Liver (tissue), 9 donors: Measurements from ENCODE around the gene NIT2. TPM values are rescaled to one million over a fixed set of nuclear protein-coding genes. Genes with fewer than 3 reads are reported as not detected.
"Not testable (repeated sequence)": the region's sequence is repeated elsewhere in the genome, so short reads cannot be mapped to it uniquely, and the experiment has no call there.

Experiments
- DNase-seq: peaks from one replicate; pipeline ENCODE4 v3.0.0-alpha.2; 2017; ENCODE audit warnings: low spot score
- H3K27ac ChIP-seq, 2 donors: one replicate each; pipeline ENCODE4 v1.7.0; 2013; ENCODE audit warnings: inconsistent platforms in 2 of 2, low read length in 2 of 2, control low read depth in 1 of 2, low read depth in 1 of 2, mild to moderate bottlenecking in 1 of 2
- H3K27me3 ChIP-seq, 4 donors: one replicate each; pipeline versions ENCODE4 v1.6.1 to v1.7.0; 2013; ENCODE audit warnings: low read length in 3 of 4, inconsistent platforms in 1 of 4, mild to moderate bottlenecking in 1 of 4, moderate library complexity in 1 of 4; ENCODE audit not compliant: control insufficient read depth in 4 of 4, insufficient read depth in 4 of 4
- H3K36me3 ChIP-seq, 4 donors: one replicate each; pipeline versions ENCODE4 v1.6.1 to v1.7.0; 2013; ENCODE audit warnings: low read length in 3 of 4, mild to moderate bottlenecking in 3 of 4, low read depth in 1 of 4, moderate library complexity in 1 of 4; ENCODE audit not compliant: control insufficient read depth in 4 of 4, insufficient read depth in 3 of 4
- H3K4me1 ChIP-seq, 4 donors: one replicate each; pipeline versions ENCODE4 v1.6.1 to v1.7.0; 2013; ENCODE audit warnings: low read length in 3 of 4, mild to moderate bottlenecking in 3 of 4, moderate library complexity in 1 of 4; ENCODE audit not compliant: control insufficient read depth in 4 of 4, insufficient read depth in 4 of 4
- H3K4me3 ChIP-seq, 3 donors: one replicate each; pipeline versions ENCODE4 v1.6.1 to v1.7.0; 2013; ENCODE audit warnings: low read length in 3 of 3, control low read depth in 1 of 3, low read depth in 1 of 3, mild to moderate bottlenecking in 1 of 3
- H3K9ac ChIP-seq, 2 donors: one replicate each; pipeline ENCODE4 v1.7.0; 2013; ENCODE audit warnings: low read length in 2 of 2, mild to moderate bottlenecking in 2 of 2, moderate library complexity in 2 of 2, control low read depth in 1 of 2, low read depth in 1 of 2
- H3K9me3 ChIP-seq, 4 donors: one replicate each; pipeline versions ENCODE4 v1.6.1 to v1.7.0; 2013; ENCODE audit warnings: low read length in 3 of 4; ENCODE audit not compliant: control insufficient read depth in 4 of 4
- ATF3 ChIP-seq: IDR thresholded peaks from 2 replicates; pipeline ENCODE4 v1.6.1; 2016; ENCODE audit warnings: antibody characterized with exemption
- FOXA1 ChIP-seq: IDR thresholded peaks from 2 replicates; pipeline ENCODE4 v1.6.1; 2016; ENCODE audit warnings: antibody characterized with exemption
- FOXA2 ChIP-seq: IDR thresholded peaks from 2 replicates; pipeline ENCODE4 v1.6.1; 2016; ENCODE audit warnings: antibody characterized with exemption
- GABPA ChIP-seq, 2 donors: IDR thresholded peaks in 1 of 2; conservative IDR thresholded peaks in 1 of 2; 2 replicates each; pipeline ENCODE4 v1.6.1; 2016; ENCODE audit warnings: antibody characterized with exemption in 2 of 2, mild to moderate bottlenecking in 1 of 2, moderate library complexity in 1 of 2
- HNF4A ChIP-seq, 2 donors: conservative IDR thresholded peaks; 2 replicates each; pipeline ENCODE4 v1.6.1; 2016; ENCODE audit warnings: antibody characterized with exemption in 2 of 2, mild to moderate bottlenecking in 2 of 2
- HNF4G ChIP-seq: IDR thresholded peaks from 2 replicates; pipeline ENCODE4 v1.6.1; 2016; ENCODE audit warnings: antibody characterized with exemption
- JUND ChIP-seq, 2 donors: IDR thresholded peaks; 2 replicates each; pipeline ENCODE4 v1.6.1; 2016; ENCODE audit warnings: antibody characterized with exemption in 2 of 2
- RAD21 ChIP-seq, 2 donors: IDR thresholded peaks; 2 replicates each; pipeline ENCODE4 v1.6.1; 2016; ENCODE audit warnings: antibody characterized with exemption in 2 of 2, mild to moderate bottlenecking in 2 of 2
- SP1 ChIP-seq: IDR thresholded peaks from 2 replicates; pipeline ENCODE4 v1.6.1; 2018; ENCODE audit warnings: antibody characterized with exemption, mild to moderate bottlenecking
- TAF1 ChIP-seq: conservative IDR thresholded peaks from 2 replicates; pipeline ENCODE4 v1.6.1; 2016; ENCODE audit warnings: antibody characterized with exemption, mild to moderate bottlenecking
- YY1 ChIP-seq: IDR thresholded peaks from 2 replicates; pipeline ENCODE4 v1.6.1; 2016; ENCODE audit warnings: antibody characterized with exemption, mild to moderate bottlenecking
- ZBTB33 ChIP-seq: IDR thresholded peaks from 2 replicates; pipeline ENCODE4 v1.6.1; 2016; ENCODE audit warnings: antibody characterized with exemption
- WGBS: extraction: QIAGEN DNeasy Blood & Tissue Kit; methylation state at CpG from one replicate; pipeline ENCODE4 v1.1.7; 2013; 5-methylcytosine and 5-hydroxymethylcytosine counted together
- polyA plus RNA-seq, 2 donors: library from polyadenylated mRNA; stranded (reverse) in 1 of 2; unstranded in 1 of 2; fragments of 200-250 nt in 1 of 2; fragments of >200 nt in 1 of 2; fragmentation: Nextera tagmentation in 1 of 2; extraction: Ambion mirVana in 1 of 2; gene quantifications; one replicate each; pipeline versions ENCODE4 v1.2.1 to v1.2.3, GENCODE V29; 2013 to 2015
- total RNA-seq, 2 donors: library from RNA; depleted of rRNA; stranded (reverse); fragments of >200 nt; gene quantifications; one replicate each; pipeline ENCODE4 v1.2.3, GENCODE V29; 2014
- TF ChIP-seq, protein P1 (sequence below): fragments of 150-350 bp; IDR thresholded peaks from 2 replicates; pipeline ENCODE4 v1.5.1; 2017; ENCODE audit warnings: improper control_type of control experiment, low read depth, low read length; ENCODE audit not compliant: missing input control
- TF ChIP-seq, protein P2 (sequence below): IDR thresholded peaks from 2 replicates; pipeline ENCODE4 v1.6.1; 2016; ENCODE audit warnings: antibody characterized with exemption, mild to moderate bottlenecking
- donor health status: healthy.
- donor health status: healthy.
- donor health status: healthy.
- donor health status: healthy.
- donor health status: healthy.

The NIT2 gene
- total and polyA plus RNA-seq, 4 donors: 32.4 to 243 (median 55.3) TPM

DNA sequence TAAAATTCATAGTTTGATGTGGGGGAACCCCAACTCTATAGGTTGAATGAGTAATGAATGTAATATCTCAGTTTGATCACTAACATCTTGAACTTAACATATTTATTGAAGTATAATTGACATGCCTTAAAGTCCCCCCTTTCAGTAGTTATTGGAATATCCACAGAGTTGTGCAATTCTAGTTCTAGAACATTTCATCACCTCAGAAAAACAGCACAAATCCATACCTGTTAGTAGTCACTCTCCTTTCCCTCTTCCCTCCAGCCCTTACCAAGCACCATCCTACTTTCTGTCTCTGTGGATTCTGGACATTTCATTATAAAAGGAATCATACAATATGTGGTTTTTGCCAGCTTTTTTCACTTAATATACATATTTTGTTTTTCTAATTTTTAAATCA is 8.7 kb upstream of the NIT2 start:
- Histone ChIP-seq H3K4me3 (no peak overlapping the region), H3K9me3 (no peaks in the 10 kb centered on the region), H3K9ac (no peak overlapping the region), H3K27ac (peak overlapping the region in 1 of 2 donors; percentile 13), H3K36me3 (peaks cover 0 to 2% (median under 1%) of the 10 kb centered on the region in 4 donors), H3K4me1 (peaks cover 0 to 40% (median 18%) of the 10 kb centered on the region in 4 donors), H3K27me3 (no peaks in the 10 kb centered on the region)
- TF ChIP-seq RAD21 (IDR thresholded peaks at IDR 0.05) (no peak), HNF4G (no peak), FOXA2 (no peak), GABPA (IDR thresholded peaks at IDR 0.05 in 1 of 2, conservative IDR thresholded peaks at IDR 0.05 in 1 of 2) (no peak), YY1 (no peak), SP1 (no peak), ATF3 (peak; percentile 62), TAF1 (no peak), HNF4A (conservative IDR thresholded peaks at IDR 0.05) (peak in 1 of 2 donors; percentile 12), FOXA1 (no peak), ZBTB33 (no peak)
- TF ChIP-seq, protein P1, sequence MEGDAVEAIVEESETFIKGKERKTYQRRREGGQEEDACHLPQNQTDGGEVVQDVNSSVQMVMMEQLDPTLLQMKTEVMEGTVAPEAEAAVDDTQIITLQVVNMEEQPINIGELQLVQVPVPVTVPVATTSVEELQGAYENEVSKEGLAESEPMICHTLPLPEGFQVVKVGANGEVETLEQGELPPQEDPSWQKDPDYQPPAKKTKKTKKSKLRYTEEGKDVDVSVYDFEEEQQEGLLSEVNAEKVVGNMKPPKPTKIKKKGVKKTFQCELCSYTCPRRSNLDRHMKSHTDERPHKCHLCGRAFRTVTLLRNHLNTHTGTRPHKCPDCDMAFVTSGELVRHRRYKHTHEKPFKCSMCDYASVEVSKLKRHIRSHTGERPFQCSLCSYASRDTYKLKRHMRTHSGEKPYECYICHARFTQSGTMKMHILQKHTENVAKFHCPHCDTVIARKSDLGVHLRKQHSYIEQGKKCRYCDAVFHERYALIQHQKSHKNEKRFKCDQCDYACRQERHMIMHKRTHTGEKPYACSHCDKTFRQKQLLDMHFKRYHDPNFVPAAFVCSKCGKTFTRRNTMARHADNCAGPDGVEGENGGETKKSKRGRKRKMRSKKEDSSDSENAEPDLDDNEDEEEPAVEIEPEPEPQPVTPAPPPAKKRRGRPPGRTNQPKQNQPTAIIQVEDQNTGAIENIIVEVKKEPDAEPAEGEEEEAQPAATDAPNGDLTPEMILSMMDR: no peak
- no peak for DNase-seq

- not testable (repeated sequence) for H3K9me3 ChIP-seq, H3K27ac ChIP-seq, H3K36me3 ChIP-seq, H3K9ac ChIP-seq, DNase-seq, H3K27me3 ChIP-seq, H3K4me3 ChIP-seq
- WGBS: 98% methylated on average over 5 of the region's 5 CpGs
- H3K4me1 ChIP-seq: peaks cover 0 to 51% (median 24%) of the 10 kb centered on the region in 4 donors
Measured at GRCh38 chr3:100327377-100327776, 7.2 kb upstream of the NIT2 start.

DNA sequence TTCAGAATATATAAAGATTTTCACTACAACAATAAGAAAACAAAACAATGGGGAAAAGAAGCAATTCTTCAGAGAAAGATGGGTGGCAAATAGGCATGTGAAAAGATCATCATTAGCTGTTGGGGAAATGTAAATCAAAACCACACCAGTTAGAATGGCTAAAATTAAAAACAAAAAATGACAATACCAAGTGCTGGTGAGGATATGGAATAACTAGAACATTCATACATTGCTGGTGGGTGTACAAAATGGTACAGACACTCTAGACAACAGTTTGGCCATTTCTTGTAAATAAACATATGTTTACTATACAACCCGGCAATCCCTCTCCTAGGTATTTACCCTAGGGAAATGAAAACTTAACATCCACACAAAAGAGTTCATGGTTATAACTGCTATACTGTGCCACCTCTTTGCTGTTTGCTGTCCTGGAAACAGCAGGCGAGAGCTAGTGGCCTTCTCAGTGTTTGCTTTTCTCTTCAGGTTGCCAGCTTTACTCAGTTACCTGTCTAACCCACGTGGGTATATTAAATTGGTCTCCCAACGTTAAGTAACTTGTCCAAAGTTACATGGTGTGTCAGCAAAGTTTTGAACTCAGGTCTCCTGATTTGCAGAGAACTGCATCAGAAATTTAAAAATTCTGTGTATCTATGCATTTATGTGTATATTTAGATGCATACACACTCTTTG is 4.6 kb upstream of the NIT2 start:
- WGBS: 34% methylated on average over 4 of the region's 4 CpGs
- Histone ChIP-seq H3K4me3 (no peak overlapping the region), H3K27ac (peak overlapping the region; percentile 57 to 61), H3K9ac (no peak overlapping the region), H3K36me3 (no peaks in the 10 kb centered on the region), H3K4me1 (peaks cover 1 to 51% (median 22%) of the 10 kb centered on the region in 4 donors), H3K27me3 (no peaks in the 10 kb centered on the region), H3K9me3 (no peaks in the 10 kb centered on the region)
- DNase-seq: no peak
- TF ChIP-seq SP1 (peak; percentile 47), HNF4G (no peak), JUND (IDR thresholded peaks at IDR 0.05) (no peak), HNF4A (conservative IDR thresholded peaks at IDR 0.05) (peak; percentile 28 to 67), YY1 (peak; percentile 52), ZBTB33 (no peak)
- TF ChIP-seq, protein P1: no peak
- TF ChIP-seq, protein P2, sequence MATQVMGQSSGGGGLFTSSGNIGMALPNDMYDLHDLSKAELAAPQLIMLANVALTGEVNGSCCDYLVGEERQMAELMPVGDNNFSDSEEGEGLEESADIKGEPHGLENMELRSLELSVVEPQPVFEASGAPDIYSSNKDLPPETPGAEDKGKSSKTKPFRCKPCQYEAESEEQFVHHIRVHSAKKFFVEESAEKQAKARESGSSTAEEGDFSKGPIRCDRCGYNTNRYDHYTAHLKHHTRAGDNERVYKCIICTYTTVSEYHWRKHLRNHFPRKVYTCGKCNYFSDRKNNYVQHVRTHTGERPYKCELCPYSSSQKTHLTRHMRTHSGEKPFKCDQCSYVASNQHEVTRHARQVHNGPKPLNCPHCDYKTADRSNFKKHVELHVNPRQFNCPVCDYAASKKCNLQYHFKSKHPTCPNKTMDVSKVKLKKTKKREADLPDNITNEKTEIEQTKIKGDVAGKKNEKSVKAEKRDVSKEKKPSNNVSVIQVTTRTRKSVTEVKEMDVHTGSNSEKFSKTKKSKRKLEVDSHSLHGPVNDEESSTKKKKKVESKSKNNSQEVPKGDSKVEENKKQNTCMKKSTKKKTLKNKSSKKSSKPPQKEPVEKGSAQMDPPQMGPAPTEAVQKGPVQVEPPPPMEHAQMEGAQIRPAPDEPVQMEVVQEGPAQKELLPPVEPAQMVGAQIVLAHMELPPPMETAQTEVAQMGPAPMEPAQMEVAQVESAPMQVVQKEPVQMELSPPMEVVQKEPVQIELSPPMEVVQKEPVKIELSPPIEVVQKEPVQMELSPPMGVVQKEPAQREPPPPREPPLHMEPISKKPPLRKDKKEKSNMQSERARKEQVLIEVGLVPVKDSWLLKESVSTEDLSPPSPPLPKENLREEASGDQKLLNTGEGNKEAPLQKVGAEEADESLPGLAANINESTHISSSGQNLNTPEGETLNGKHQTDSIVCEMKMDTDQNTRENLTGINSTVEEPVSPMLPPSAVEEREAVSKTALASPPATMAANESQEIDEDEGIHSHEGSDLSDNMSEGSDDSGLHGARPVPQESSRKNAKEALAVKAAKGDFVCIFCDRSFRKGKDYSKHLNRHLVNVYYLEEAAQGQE: no peak
